ENCODE measurements around the gene CLIP4. TPM values are rescaled to one million over a fixed set of nuclear protein-coding genes. Genes with fewer than 3 reads are reported as not detected.

The CLIP4 gene
- polyA plus RNA-seq, result 30.5 and 34.1 TPM in 2 replicates

DNA sequence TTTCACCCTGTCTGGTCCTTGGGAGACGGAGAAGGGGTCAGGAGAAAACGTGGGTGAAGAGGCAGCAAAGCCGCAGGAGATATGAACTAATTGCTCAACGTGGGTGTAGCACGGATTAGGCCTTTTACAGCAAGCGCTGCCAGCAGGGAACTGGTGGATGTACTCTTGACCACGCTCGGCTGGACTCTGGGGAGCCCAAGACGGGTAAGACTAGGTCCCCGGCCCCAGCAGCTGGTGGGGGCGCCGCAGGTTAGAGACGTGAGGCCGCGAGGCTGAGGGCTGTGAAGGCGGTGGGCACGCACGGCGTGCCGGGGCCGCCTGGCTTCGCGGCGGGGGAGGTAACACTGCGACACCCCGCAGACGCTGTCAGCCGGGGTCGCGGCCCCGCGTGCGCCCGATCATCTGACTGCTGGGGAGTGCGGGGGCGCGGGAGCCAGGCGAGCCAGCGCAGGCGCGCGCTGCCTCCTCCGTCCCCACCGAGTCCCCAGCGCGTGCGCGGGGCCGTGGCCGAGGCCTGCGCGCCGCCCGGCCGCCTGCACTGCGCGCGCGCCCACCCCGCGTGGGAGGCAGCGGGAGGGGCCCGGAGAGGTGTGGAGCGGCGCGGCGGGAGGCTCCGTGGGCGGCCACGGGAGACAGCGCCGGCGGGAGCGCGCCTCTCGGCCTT is at the start of gene CLIP4:
TSS of gene CLIP4 (plus strand) at position 470 of the 664 bp plus-strand sequence. CDS start 5,974 bp downstream, outside the sequence.

GRCh38 chr2:29074411-29074810 is 40.8 kb upstream of the CLIP4 start, which contains the start of gene PCARE:
PCARE (minus strand) TSS chr2:29074523; CDS start chr2:29074261, 262 bp downstream.

Other genes with a start within 250 kb of the CLIP4 start
- 24.3 and 33.8 TPM in 2 replicates for gene TRMT61B, start 245.1 kb upstream of the CLIP4 start, polyA plus RNA-seq
- gene WDR43, start 220.7 kb upstream of the CLIP4 start, polyA plus RNA-seq, result 20.2 and 25.7 TPM in 2 replicates
- 2.6 and 2.9 TPM in 2 replicates for gene TOGARAM2, start 134.1 kb upstream of the CLIP4 start, polyA plus RNA-seq
- gene PCARE, start 40.9 kb upstream of the CLIP4 start, polyA plus RNA-seq, result 0.22 TPM in 1 of 2 replicates, not detected in the other

Measured in Purkinje cell (primary cell).